ENCODE data around the gene CCDC182. TPM values are rescaled to one million over a fixed set of nuclear protein-coding genes. Genes with fewer than 3 reads are reported as not detected.

Gene CCDC182
- total RNA-seq, 1 experiment from 2014 or later = not detected

- H3K4me3 Mint-ChIP-seq (ENCODE audit: low read depth, unreplicated experiment) = no peak overlapping the region
- intact Hi-C loops (cut with micrococcal nuclease; ENCODE audit: unreplicated experiment) = no loop called here
- CTCF ChIA-PET = no interaction called here
- no peaks in the 10 kb centered on the region for H3K9me3 Mint-ChIP-seq (ENCODE audit: low read depth, unreplicated experiment)
- H3K27ac Mint-ChIP-seq (ENCODE audit: unreplicated experiment) = no peak overlapping the region
- H3K27me3 Mint-ChIP-seq (ENCODE audit: unreplicated experiment) = peaks cover 61% of the 10 kb centered on the region
- no peak for DNase-seq
- no peaks in the 10 kb centered on the region for H3K36me3 Mint-ChIP-seq (ENCODE audit: insufficient read depth, unreplicated experiment)
- TF ChIP-seq CTCF (IDR thresholded peaks at IDR 0.05; ENCODE audit: unreplicated experiment) = no peak
- BruUV-seq (replicated peaks) = no TSS peak
- no peaks in the 10 kb centered on the region for H3K4me1 Mint-ChIP-seq (ENCODE audit: low read depth, unreplicated experiment)
Observed at GRCh38 chr17:57735230-57735629, 9.9 kb downstream of the CCDC182 start.

- TF ChIP-seq CTCF (IDR thresholded peaks at IDR 0.05; ENCODE audit: unreplicated experiment) = no peak
- CTCF ChIA-PET = no interaction called here
- intact Hi-C loops (cut with micrococcal nuclease; ENCODE audit: unreplicated experiment) = no loop called here
- H3K4me1 Mint-ChIP-seq (ENCODE audit: low read depth, unreplicated experiment) = no peaks in the 10 kb centered on the region
- H3K4me3 Mint-ChIP-seq (ENCODE audit: low read depth, unreplicated experiment) = no peak overlapping the region
- no peak for DNase-seq
- H3K27me3 Mint-ChIP-seq (ENCODE audit: unreplicated experiment) = peaks cover 65% of the 10 kb centered on the region
- no peaks in the 10 kb centered on the region for H3K9me3 Mint-ChIP-seq (ENCODE audit: low read depth, unreplicated experiment)
- BruUV-seq (replicated peaks) = no TSS peak
- H3K27ac Mint-ChIP-seq (ENCODE audit: unreplicated experiment) = no peak overlapping the region
- H3K36me3 Mint-ChIP-seq (ENCODE audit: insufficient read depth, unreplicated experiment) = no peaks in the 10 kb centered on the region
Observed at GRCh38 chr17:57733085-57733484, 12.0 kb downstream of the CCDC182 start.

DNA sequence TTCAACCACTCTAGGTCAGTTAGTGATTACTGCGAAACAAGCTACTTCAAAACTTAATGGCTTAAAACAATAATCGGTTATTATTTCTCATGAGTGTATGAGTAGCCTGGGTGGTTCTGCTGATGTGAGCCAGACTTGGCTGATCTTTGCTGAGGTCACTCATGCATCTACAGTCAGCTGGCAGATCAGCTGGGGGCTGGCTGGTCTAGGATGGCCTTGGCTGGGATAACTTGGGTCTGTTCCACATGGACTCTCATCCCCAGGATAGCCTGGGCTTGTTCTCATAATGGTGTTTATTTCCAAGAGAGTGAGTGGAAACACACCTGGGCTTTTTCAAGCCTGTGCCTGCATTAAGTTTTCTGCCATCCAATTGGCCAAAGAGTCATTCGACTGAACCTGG is 13.0 kb downstream of the CCDC182 start:
- intact Hi-C loops (cut with micrococcal nuclease; ENCODE audit: unreplicated experiment) = no loop called here
- no peak for TF ChIP-seq CTCF (IDR thresholded peaks at IDR 0.05; ENCODE audit: unreplicated experiment)
- Mint-ChIP-seq H3K27ac (ENCODE audit: unreplicated experiment) (no peak overlapping the region), H3K9me3 (ENCODE audit: low read depth, unreplicated experiment) (no peaks in the 10 kb centered on the region), H3K36me3 (ENCODE audit: insufficient read depth, unreplicated experiment) (no peaks in the 10 kb centered on the region), H3K27me3 (ENCODE audit: unreplicated experiment) (peaks cover 71% of the 10 kb centered on the region), H3K4me3 (ENCODE audit: low read depth, unreplicated experiment) (no peak overlapping the region), H3K4me1 (ENCODE audit: low read depth, unreplicated experiment) (no peaks in the 10 kb centered on the region)
- no peak for DNase-seq
- CTCF ChIA-PET = interaction anchor here (0.7 kb wide), 1 partner anchor 16 kb away, joined by 3 read pairs; no protein-coding TSS in a partner anchor
- BruUV-seq (replicated peaks) = no TSS peak

- peaks cover 88% of the 10 kb centered on the region for H3K27me3 Mint-ChIP-seq (ENCODE audit: unreplicated experiment)
- H3K9me3 Mint-ChIP-seq (ENCODE audit: low read depth, unreplicated experiment) = no peaks in the 10 kb centered on the region
- CTCF ChIA-PET = no interaction called here
- no peak for TF ChIP-seq CTCF (IDR thresholded peaks at IDR 0.05; ENCODE audit: unreplicated experiment)
- H3K36me3 Mint-ChIP-seq (ENCODE audit: insufficient read depth, unreplicated experiment) = no peaks in the 10 kb centered on the region
- H3K4me1 Mint-ChIP-seq (ENCODE audit: low read depth, unreplicated experiment) = no peaks in the 10 kb centered on the region
- intact Hi-C loops (cut with micrococcal nuclease; ENCODE audit: unreplicated experiment) = no loop called here
- H3K27ac Mint-ChIP-seq (ENCODE audit: unreplicated experiment) = no peak overlapping the region
- no peak overlapping the region for H3K4me3 Mint-ChIP-seq (ENCODE audit: low read depth, unreplicated experiment)
- no TSS peak for BruUV-seq (replicated peaks)
- DNase-seq = no peak
Observed at GRCh38 chr17:57730026-57730701, 14.9 kb downstream of the CCDC182 start.
